PC-9 (cell line): ENCODE results near the gene LRRC31. TPM values are rescaled to one million over a fixed set of nuclear protein-coding genes. Genes with fewer than 3 reads are reported as not detected.
A peak's percentile ranks its signal among the peaks of the same experiment; 100 is the strongest.

Experiments used
- BruUV-seq: library from RNA; stranded (reverse); fragments of 400-500 nt; replicated peaks from 2 replicates; lab custom pipeline; 2021; lab: Mats Ljungman, UMichigan
- CTCF ChIA-PET: fragments of 300-600 bp; sonication (Branson Sonifier 250); formaldehyde crosslinking; loops from one replicate; lab custom pipeline; 2022; ENCODE audit warnings: antibody characterized with exemption; lab: Charles Lee
- POLR2A ChIA-PET: fragments of 300-600 bp; sonication (Branson Sonifier 250); formaldehyde crosslinking; loops from one replicate; lab custom pipeline; 2022; ENCODE audit warnings: antibody characterized with exemption; ENCODE audit not compliant: unreplicated experiment; lab: Charles Lee
- DNase-seq, 2 experiments: peaks; one replicate each; pipeline versions ENCODE4 v3.0.0 to v3.0.0-alpha.2; 2015 to 2022; ENCODE audit warnings: mixed read lengths in 1 of 2
- H2AFZ ChIP-seq: fragments of 200-600 bp; sonication (generic); 2 replicates; pipeline ENCODE4 v1.8.1; 2017; ENCODE audit warnings: antibody characterized with exemption
- H3F3A ChIP-seq: fragments of 200-600 bp; sonication (generic); 2 replicates; pipeline ENCODE4 v1.8.1; 2017; ENCODE audit warnings: antibody characterized with exemption, mild to moderate bottlenecking, low read depth; ENCODE audit not compliant: insufficient read depth
- H3K27ac ChIP-seq: fragments of 200-600 bp; sonication (generic); 2 replicates; pipeline ENCODE4 v1.6.1; 2016; ENCODE audit warnings: mixed run types
- H3K27me3 ChIP-seq: fragments of 200-600 bp; sonication (generic); 2 replicates; pipeline ENCODE4 v1.6.1; 2016; ENCODE audit warnings: low read depth, mixed run types; ENCODE audit not compliant: insufficient read depth
- H3K36me3 ChIP-seq: fragments of 200-600 bp; sonication (generic); 2 replicates; pipeline ENCODE4 v1.6.1; 2016; ENCODE audit warnings: low read depth, mixed run types
- H3K4me1 ChIP-seq: fragments of 200-600 bp; sonication (generic); replicated peaks from 2 replicates; pipeline ENCODE4 v1.6.1; 2016; ENCODE audit warnings: mixed run types; ENCODE audit not compliant: insufficient read depth
- H3K4me2 ChIP-seq: fragments of 200-600 bp; sonication (generic); 2 replicates; pipeline ENCODE4 v1.6.1; 2017; ENCODE audit warnings: mixed run types
- H3K4me3 ChIP-seq: fragments of 200-600 bp; sonication (generic); 2 replicates; pipeline ENCODE4 v1.6.1; 2016; ENCODE audit warnings: mixed run types
- H3K79me2 ChIP-seq: fragments of 200-600 bp; sonication (generic); 2 replicates; pipeline ENCODE4 v1.6.1; 2017; ENCODE audit warnings: low read depth, mixed run types
- H3K9me2 ChIP-seq: fragments of 200-600 bp; sonication (generic); 2 replicates; pipeline ENCODE4 v1.8.1; 2017; ENCODE audit warnings: mild to moderate bottlenecking; ENCODE audit not compliant: insufficient read depth
- H3K9me3 ChIP-seq: fragments of 200-600 bp; sonication (generic); 2 replicates; pipeline ENCODE4 v1.8.1; 2016; ENCODE audit warnings: low read depth; ENCODE audit not compliant: insufficient read depth
- H4K20me1 ChIP-seq: fragments of 200-600 bp; sonication (generic); 2 replicates; pipeline ENCODE4 v1.8.1; 2017; ENCODE audit not compliant: insufficient read depth
- EZH2 ChIP-seq: fragments of 200-600 bp; sonication (generic); IDR thresholded peaks from 2 replicates; pipeline ENCODE4 v1.8.0; 2017; ENCODE audit warnings: antibody characterized with exemption, low read depth
- intact Hi-C: fragments of 100-400 bp; cut with micrococcal nuclease; formaldehyde crosslinking; loops from one replicate; pipeline ENCODE4 v1.10.0; 2022; ENCODE audit not compliant: unreplicated experiment
- total RNA-seq: library from RNA; stranded (reverse); gene quantifications from 2 replicates; pipeline ENCODE4 v1.2.3, GENCODE V29; 2021
- TF ChIP-seq, protein P1 (sequence below): fragments of 200-600 bp; sonication (generic); conservative IDR thresholded peaks from 2 replicates; pipeline ENCODE4 v1.6.1; 2017; ENCODE audit warnings: mixed run types, antibody characterized with exemption, mild to moderate bottlenecking, moderate library complexity

The LRRC31 gene
- total RNA-seq, 1 experiment from 2014 or later: not detected

DNA sequence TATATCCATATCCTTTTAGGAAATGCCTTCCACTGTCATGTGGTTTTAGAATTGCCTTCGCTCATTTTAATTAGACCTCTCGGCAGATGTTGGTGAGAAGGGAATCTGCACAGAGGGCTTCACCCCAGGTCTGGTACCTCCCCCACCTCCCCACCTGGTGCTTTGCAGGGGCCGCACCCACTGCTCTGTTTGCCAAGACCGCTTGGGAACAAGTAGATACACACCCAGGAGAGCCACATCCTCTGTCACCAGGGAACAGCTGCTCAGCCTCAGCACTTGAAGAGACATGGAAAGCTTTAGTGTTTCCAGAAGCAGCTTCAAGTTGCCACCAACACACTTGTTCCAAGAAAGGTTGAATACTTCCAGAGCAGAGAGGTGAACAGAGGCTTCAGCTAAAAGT lies 21.8 kb downstream of the LRRC31 start:
- Histone ChIP-seq H3K9me2 (no peaks in the 10 kb centered on the region), H3K4me1 (no peaks in the 10 kb centered on the region), H4K20me1 (no peaks in the 10 kb centered on the region), H3K79me2 (no peaks in the 10 kb centered on the region), H3K27me3 (no peaks in the 10 kb centered on the region), H3K27ac (no peak overlapping the region), H3K4me2 (no peak overlapping the region), H3K9me3 (no peaks in the 10 kb centered on the region), H3K36me3 (no peaks in the 10 kb centered on the region), H2AFZ (no peak overlapping the region), H3F3A (no peaks in the 10 kb centered on the region), H3K4me3 (no peak overlapping the region)
- TF ChIP-seq, protein P1, sequence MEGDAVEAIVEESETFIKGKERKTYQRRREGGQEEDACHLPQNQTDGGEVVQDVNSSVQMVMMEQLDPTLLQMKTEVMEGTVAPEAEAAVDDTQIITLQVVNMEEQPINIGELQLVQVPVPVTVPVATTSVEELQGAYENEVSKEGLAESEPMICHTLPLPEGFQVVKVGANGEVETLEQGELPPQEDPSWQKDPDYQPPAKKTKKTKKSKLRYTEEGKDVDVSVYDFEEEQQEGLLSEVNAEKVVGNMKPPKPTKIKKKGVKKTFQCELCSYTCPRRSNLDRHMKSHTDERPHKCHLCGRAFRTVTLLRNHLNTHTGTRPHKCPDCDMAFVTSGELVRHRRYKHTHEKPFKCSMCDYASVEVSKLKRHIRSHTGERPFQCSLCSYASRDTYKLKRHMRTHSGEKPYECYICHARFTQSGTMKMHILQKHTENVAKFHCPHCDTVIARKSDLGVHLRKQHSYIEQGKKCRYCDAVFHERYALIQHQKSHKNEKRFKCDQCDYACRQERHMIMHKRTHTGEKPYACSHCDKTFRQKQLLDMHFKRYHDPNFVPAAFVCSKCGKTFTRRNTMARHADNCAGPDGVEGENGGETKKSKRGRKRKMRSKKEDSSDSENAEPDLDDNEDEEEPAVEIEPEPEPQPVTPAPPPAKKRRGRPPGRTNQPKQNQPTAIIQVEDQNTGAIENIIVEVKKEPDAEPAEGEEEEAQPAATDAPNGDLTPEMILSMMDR: no peak
- TF ChIP-seq EZH2: no peak
- intact Hi-C loops: no loop called here
- ChIA-PET CTCF (no interaction called here), POLR2A (no interaction called here)
- no TSS peak for BruUV-seq
- no peak for DNase-seq

- H3F3A ChIP-seq: no peaks in the 10 kb centered on the region
- H3K4me2 ChIP-seq: no peak overlapping the region
- no peak for TF ChIP-seq EZH2
- TF ChIP-seq, protein P1: no peak
- intact Hi-C loops: no loop called here
- CTCF ChIA-PET: interaction anchor here (0.6 kb wide), 1 partner anchor 15 kb away, joined by 3 read pairs; no protein-coding TSS in a partner anchor
- H3K79me2 ChIP-seq: no peaks in the 10 kb centered on the region
- no peaks in the 10 kb centered on the region for H3K27me3 ChIP-seq
- no peak overlapping the region for H3K4me3 ChIP-seq
- DNase-seq: peak; percentile 60 to 65
- H3K9me2 ChIP-seq: no peaks in the 10 kb centered on the region
- BruUV-seq: no TSS peak
- H3K27ac ChIP-seq: no peak overlapping the region
- no peaks in the 10 kb centered on the region for H3K4me1 ChIP-seq
- no peaks in the 10 kb centered on the region for H3K36me3 ChIP-seq
- H2AFZ ChIP-seq: no peak overlapping the region
- no peaks in the 10 kb centered on the region for H4K20me1 ChIP-seq
- POLR2A ChIA-PET: interaction anchor here (0.7 kb wide), 1 partner anchor 896 kb away, joined by 3 read pairs; no protein-coding TSS in a partner anchor
- H3K9me3 ChIP-seq: no peaks in the 10 kb centered on the region
Observed at GRCh38 chr3:169846458-169847193, 23.1 kb downstream of the LRRC31 start.

- Histone ChIP-seq H3K4me2 (no peak overlapping the region), H3K9me2 (no peaks in the 10 kb centered on the region), H3K9me3 (no peaks in the 10 kb centered on the region), H3K27me3 (no peaks in the 10 kb centered on the region), H3K27ac (no peak overlapping the region), H4K20me1 (no peaks in the 10 kb centered on the region), H3K4me3 (no peak overlapping the region), H3K4me1 (no peaks in the 10 kb centered on the region), H2AFZ (no peak overlapping the region), H3K79me2 (no peaks in the 10 kb centered on the region), H3K36me3 (no peaks in the 10 kb centered on the region), H3F3A (no peaks in the 10 kb centered on the region)
- ChIA-PET CTCF (no interaction called here), POLR2A (interaction anchor here (0.5 to 0.7 kb wide), 2 partner anchors 605 to 1755 kb away, joined by 3 to 7 read pairs; no protein-coding TSS in a partner anchor)
- no peak for DNase-seq
- BruUV-seq: no TSS peak
- TF ChIP-seq, protein P1: no peak
- no peak for TF ChIP-seq EZH2
- intact Hi-C loops: no loop called here
Observed at GRCh38 chr3:169842960-169843359, 26.8 kb downstream of the LRRC31 start.
